ENCODE measurements around the gene TMEM147.

The TMEM147 gene

DNA sequence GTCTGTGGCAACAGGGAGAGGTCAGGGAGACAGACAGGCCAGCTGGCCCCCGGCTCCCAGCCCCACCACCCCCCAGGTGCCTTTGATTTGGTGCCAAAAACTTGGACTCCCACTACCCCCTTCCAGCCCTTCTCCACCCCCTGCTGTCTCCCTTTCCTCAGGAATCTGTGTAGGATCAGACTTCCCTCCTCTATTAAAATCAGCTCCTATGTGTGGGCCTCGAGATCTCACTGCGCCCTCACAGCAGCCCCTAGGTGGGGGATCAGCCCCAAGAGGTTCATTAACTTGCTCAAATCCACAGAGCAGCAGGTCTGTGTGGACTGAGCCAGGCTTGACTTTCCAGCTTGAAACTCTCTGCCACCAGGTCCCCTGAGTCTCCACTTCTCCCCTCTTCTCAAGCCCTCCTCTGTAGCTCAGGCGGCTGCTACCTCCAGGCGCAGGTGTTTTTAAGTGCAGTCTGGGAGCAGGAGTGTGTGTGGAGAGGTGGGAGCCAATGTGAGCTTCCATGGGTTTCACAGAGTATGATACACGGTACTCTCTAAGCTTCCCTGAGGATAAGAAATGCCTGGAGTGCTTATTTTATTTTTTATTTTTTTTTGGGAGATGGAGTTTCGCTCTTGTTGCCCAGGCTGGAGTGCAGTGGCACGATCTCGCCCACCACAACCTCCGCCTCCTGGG, 10.5 kb upstream of the TMEM147 start:
- no peak for DNase-seq (ENCODE audit: extremely low read depth, low read depth)
- TF ChIP-seq, protein P1, sequence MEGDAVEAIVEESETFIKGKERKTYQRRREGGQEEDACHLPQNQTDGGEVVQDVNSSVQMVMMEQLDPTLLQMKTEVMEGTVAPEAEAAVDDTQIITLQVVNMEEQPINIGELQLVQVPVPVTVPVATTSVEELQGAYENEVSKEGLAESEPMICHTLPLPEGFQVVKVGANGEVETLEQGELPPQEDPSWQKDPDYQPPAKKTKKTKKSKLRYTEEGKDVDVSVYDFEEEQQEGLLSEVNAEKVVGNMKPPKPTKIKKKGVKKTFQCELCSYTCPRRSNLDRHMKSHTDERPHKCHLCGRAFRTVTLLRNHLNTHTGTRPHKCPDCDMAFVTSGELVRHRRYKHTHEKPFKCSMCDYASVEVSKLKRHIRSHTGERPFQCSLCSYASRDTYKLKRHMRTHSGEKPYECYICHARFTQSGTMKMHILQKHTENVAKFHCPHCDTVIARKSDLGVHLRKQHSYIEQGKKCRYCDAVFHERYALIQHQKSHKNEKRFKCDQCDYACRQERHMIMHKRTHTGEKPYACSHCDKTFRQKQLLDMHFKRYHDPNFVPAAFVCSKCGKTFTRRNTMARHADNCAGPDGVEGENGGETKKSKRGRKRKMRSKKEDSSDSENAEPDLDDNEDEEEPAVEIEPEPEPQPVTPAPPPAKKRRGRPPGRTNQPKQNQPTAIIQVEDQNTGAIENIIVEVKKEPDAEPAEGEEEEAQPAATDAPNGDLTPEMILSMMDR (IDR thresholded peaks at IDR 0.05; ENCODE audit: low read depth, low read length, missing control alignments): no peak
- no peak overlapping the region for H3K4me3 ChIP-seq (replicated peaks; ENCODE audit: low read depth, low read length)

DNA sequence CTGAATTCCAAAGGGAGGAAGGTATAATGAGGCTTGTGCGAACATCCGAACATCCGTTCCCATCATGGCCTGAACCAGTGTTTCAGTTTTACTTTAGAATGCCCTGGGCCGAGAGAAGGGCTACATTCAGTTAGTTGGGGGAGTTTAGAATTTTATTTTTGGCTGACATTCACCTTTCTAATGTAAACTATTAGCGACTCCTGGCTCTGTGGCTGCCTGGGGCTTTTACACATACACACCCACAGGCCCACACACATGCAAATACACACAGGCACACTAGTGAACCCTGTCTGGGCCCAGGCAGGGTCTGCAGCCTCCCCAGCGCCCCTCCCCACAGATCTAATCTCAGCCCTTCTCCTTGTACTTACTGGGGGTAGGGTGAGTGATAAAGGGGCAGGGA, 6.1 kb upstream of the TMEM147 start:
- TF ChIP-seq, protein P1 (IDR thresholded peaks at IDR 0.05; ENCODE audit: low read depth, low read length, missing control alignments): no peak

DNA sequence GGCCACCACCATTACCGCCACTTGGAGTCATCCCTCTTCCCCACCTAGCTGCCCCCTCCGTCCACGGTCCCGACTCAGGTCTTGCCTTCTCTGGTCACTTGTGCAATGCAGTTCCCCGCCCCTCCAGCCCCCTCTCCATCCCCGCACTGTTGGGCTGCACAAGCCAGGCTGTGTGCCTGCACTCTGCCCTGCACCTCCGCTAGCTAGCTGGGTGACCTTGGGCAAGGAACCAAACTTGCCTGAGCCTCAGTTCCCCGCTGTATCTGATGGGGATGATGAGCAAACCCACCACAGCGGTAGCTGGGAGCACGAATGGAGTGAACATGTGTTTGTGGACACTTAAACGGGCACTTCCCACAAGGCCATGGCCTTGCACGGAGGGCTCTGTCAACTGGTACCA, 5.6 kb upstream of the TMEM147 start:
- no peak for DNase-seq (ENCODE audit: extremely low read depth, low read depth)
- TF ChIP-seq, protein P1 (IDR thresholded peaks at IDR 0.05; ENCODE audit: low read depth, low read length, missing control alignments): no peak
- no peak overlapping the region for H3K4me3 ChIP-seq (replicated peaks; ENCODE audit: low read depth, low read length)

More for the DNA sequence above, 6.1 kb upstream of the TMEM147 start:
- no peak overlapping the region for H3K4me3 ChIP-seq (replicated peaks; ENCODE audit: low read depth, low read length)
- DNase-seq (ENCODE audit: extremely low read depth, low read depth): no peak

DNA sequence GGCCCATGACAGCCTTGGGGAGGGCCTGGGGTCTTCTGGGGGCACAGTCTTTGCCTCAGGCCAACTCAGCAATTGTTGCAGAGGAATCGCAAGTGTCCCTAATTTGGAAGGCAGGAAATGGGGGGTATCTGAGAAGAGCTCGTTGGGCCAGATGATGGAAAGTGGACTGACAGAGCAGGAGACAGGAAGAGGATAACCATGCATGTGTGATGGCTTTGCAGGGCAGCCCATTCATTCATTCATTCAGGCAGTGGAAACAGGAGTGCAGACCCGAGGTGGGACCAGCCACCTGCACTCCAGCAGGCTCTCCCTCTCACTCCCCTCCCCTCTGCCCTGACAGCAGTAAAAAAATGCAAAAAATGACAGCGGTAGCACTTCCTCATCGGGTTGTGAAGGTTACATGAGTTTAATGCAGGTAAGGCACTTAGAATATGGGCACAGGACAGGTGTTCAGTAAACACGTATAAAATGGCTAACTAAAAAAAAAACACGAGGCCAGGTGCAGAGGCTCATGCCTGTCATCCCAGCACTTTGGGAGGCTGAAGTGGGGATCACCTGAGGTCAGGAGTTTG, 5.0 kb upstream of the TMEM147 start:
- TF ChIP-seq, protein P1 (IDR thresholded peaks at IDR 0.05; ENCODE audit: low read depth, low read length, missing control alignments): no peak
- DNase-seq (ENCODE audit: extremely low read depth, low read depth): no peak
- no peak overlapping the region for H3K4me3 ChIP-seq (replicated peaks; ENCODE audit: low read depth, low read length)

DNA sequence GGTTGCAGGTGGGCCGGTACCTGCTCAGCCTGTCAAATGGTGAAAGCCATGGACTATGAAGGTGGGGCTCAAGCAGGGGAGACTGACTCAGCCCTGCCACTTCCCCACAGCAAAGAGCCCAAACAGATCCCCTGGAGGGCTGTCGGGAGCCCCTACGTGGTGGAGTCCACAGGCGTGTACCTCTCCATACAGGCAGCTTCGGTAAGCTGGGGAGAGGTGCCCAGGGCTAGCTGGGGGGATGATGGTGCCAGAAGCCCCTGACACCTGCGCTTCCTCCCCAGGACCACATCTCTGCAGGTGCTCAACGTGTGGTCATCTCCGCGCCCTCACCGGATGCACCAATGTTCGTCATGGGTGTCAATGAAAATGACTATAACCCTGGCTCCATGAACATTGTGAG, 3.2 kb upstream of the TMEM147 start:
- TF ChIP-seq, protein P1 (IDR thresholded peaks at IDR 0.05; ENCODE audit: low read depth, low read length, missing control alignments): no peak
- no peak overlapping the region for H3K4me3 ChIP-seq (replicated peaks; ENCODE audit: low read depth, low read length)
- DNase-seq (ENCODE audit: extremely low read depth, low read depth): no peak

DNA sequence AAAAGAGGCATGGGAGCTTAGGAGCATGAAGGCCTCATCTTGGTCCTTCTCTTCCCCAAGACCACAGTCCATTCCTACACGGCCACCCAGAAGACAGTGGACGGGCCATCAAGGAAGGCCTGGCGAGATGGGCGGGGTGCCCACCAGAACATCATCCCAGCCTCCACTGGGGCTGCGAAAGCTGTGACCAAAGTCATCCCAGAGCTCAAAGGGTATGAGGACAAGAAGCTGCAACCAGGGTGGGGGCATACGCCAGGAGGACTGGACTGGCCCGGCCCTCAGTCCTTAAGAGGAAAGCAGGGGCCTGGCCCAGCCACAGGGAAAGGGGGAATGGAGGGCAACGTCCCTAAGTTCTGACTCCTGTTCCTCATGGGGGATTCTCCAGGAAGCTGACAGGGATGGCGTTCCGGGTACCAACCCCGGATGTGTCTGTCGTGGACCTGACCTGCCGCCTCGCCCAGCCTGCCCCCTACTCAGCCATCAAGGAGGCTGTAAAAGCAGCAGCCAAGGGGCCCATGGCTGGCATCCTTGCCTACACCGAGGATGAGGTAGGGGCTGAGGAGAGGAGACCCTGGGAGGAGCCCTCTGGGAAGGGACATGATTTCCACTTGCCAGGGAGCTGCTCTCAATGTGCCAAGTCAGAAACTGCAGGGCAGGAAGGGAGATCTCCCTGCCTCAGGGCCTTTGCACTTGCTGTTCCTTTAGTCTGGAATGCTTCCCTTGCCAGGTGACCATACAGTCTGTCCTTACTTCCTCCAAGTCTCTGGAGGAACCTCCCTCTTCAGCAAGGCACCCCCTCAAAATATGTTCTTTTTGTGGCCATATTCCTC, 1.9 kb upstream of the TMEM147 start:
- peak overlapping the region; percentile 96 for H3K4me3 ChIP-seq (replicated peaks; ENCODE audit: low read depth, low read length)

More for the DNA sequence above, 1.9 kb upstream of the TMEM147 start:
- TF ChIP-seq, protein P1 (IDR thresholded peaks at IDR 0.05; ENCODE audit: low read depth, low read length, missing control alignments): no peak
- DNase-seq (ENCODE audit: extremely low read depth, low read depth): no peak

Data from HFF-Myc (cell line).